ENCODE measurements around the gene RBMS3. TPM values are rescaled to one million over a fixed set of nuclear protein-coding genes. Genes with fewer than 3 reads are reported as not detected.

The RBMS3 gene
- total and polyA plus RNA-seq, 3 donors from 2014 or later: 5.6 to 36.2 (median 19.7) TPM

GRCh38 chr3:29958816-29959215 lies 677.9 kb downstream of the RBMS3 start:
- TF ChIP-seq POLR2A (IDR thresholded peaks at IDR 0.05): no peak
- no peak for TF ChIP-seq CTCF (IDR thresholded peaks at IDR 0.05)
- Histone ChIP-seq H3K36me3 (ENCODE audit: low read depth, missing control alignments) (no peaks in the 10 kb centered on the region), H3K4me1 (no peaks in the 10 kb centered on the region), H3K27ac (no peak overlapping the region), H3K4me3 (no peak overlapping the region), H3K9me3 (no peaks in the 10 kb centered on the region), H3K27me3 (no peaks in the 10 kb centered on the region)
- DNase-seq: no peak
- 81 to 97% methylated on average over 1 of the region's 1 CpG for WGBS, 2 donors
- intact Hi-C loops (cut with DNase I; ENCODE audit: low total_unique reads): no loop called here

GRCh38 chr3:29971895-29972294 lies 691.0 kb downstream of the RBMS3 start:
- Histone ChIP-seq H3K9me3 (no peaks in the 10 kb centered on the region), H3K4me1 (no peaks in the 10 kb centered on the region), H3K4me3 (no peak overlapping the region), H3K27ac (no peak overlapping the region), H3K36me3 (ENCODE audit: low read depth, missing control alignments) (no peaks in the 10 kb centered on the region), H3K27me3 (no peaks in the 10 kb centered on the region)
- no peak for TF ChIP-seq CTCF (IDR thresholded peaks at IDR 0.05)
- no peak for TF ChIP-seq POLR2A (IDR thresholded peaks at IDR 0.05)
- WGBS, 2 donors: 48 to 52% methylated on average over 2 of the region's 2 CpGs
- intact Hi-C loops (cut with DNase I; ENCODE audit: low total_unique reads): no loop called here
- DNase-seq: no peak

DNA sequence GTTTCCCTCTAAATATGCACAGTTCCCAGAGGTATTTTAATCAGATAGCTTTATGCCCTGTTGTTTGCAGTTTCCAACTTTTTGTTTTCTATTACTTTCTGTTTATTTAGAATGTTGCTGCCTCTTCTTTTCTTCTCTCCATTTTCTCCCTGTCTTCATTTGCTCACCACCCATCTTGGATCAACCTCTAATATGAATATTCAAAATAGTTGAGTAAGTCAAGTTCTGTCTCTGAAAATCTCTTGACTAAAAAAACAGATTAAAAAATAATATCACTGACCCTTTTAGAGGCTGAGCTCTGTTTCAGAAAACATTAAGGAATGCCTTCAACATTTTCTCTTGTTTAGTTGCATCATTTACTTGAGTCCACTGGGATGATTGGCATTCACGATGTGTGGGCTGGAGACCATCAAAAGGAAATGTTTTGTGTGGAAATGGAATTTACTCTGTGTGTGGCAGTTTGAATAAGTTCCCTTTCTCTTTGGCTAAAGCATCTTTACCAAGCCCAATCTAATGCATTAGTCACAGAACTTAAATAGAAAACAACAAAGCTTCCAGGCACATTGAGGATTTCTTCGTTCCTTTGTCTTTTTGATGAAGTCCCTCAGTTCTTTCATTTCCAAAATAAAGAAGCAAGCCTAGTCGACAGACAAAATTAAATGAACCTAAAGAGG lies 691.6 kb downstream of the RBMS3 start:
- no peak for DNase-seq
- intact Hi-C loops (cut with DNase I; ENCODE audit: low total_unique reads): no loop called here
- 33 to 49% methylated on average over 3 of the region's 3 CpGs for WGBS, 2 donors

DNA sequence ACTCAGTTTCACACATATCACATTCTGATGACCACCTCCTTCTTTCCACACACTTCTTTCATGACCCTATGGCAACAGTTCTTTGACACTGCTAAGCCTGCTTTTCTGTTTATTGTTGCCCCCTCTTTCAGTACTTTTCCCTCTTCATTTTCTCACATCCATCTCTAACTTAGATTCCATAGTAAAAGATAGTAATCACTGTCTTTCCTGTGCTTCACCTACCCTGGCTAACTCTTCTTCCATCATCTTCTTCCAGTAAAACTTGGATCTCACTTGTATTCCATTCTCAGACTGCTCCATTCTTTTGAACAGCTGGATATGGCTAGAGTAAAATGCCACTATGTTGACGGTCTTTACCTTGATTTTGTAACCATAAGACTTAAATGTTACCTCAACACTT lies 692.9 kb downstream of the RBMS3 start:
- H3K4me3 ChIP-seq: no peak overlapping the region
- DNase-seq: no peak
- 87 to 97% methylated on average over 1 of the region's 1 CpG for WGBS, 2 donors
- no peaks in the 10 kb centered on the region for H3K36me3 ChIP-seq (ENCODE audit: low read depth, missing control alignments)
- no peak for TF ChIP-seq POLR2A (IDR thresholded peaks at IDR 0.05)
- TF ChIP-seq CTCF (IDR thresholded peaks at IDR 0.05): no peak
- no peaks in the 10 kb centered on the region for H3K27me3 ChIP-seq
- intact Hi-C loops (cut with DNase I; ENCODE audit: low total_unique reads): no loop called here
- H3K4me1 ChIP-seq: no peaks in the 10 kb centered on the region
- no peaks in the 10 kb centered on the region for H3K9me3 ChIP-seq
- H3K27ac ChIP-seq: no peak overlapping the region

More for the DNA sequence above, 691.6 kb downstream of the RBMS3 start:
- no peaks in the 10 kb centered on the region for H3K27me3 ChIP-seq
- H3K27ac ChIP-seq: no peak overlapping the region
- no peaks in the 10 kb centered on the region for H3K36me3 ChIP-seq (ENCODE audit: low read depth, missing control alignments)
- H3K4me1 ChIP-seq: no peaks in the 10 kb centered on the region
- TF ChIP-seq POLR2A (IDR thresholded peaks at IDR 0.05): no peak
- TF ChIP-seq CTCF (IDR thresholded peaks at IDR 0.05): no peak
- H3K9me3 ChIP-seq: no peaks in the 10 kb centered on the region
- no peak overlapping the region for H3K4me3 ChIP-seq

DNA sequence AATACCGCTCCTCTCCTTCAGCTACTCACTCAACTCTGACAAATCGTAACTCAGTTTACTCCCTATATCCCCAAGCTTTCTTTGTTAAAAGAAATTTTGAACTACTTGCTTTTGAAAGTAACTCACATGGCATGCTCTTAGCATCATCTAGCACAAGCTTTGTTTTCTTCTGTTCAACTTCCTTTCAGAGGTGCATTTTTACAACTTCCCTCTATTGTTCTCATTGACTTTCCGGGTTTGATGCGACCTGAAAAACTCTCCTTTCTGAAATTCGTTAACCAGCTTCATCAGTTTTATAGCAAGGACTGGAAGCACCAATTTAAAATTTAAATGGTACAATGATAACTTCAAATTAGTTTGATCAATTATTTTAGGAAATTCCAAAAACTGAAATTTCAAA lies 696.0 kb downstream of the RBMS3 start:
- Histone ChIP-seq H3K4me3 (no peak overlapping the region), H3K4me1 (no peaks in the 10 kb centered on the region), H3K27ac (no peak overlapping the region), H3K9me3 (no peaks in the 10 kb centered on the region), H3K27me3 (no peaks in the 10 kb centered on the region), H3K36me3 (ENCODE audit: low read depth, missing control alignments) (no peaks in the 10 kb centered on the region)
- intact Hi-C loops (cut with DNase I; ENCODE audit: low total_unique reads): no loop called here
- DNase-seq: no peak
- no peak for TF ChIP-seq CTCF (IDR thresholded peaks at IDR 0.05)
- no peak for TF ChIP-seq POLR2A (IDR thresholded peaks at IDR 0.05)
- WGBS, 2 donors: 82 to 92% methylated on average over 5 of the region's 5 CpGs
